OCI-LY1 (cell line): ENCODE data around the gene MET.

Experiments used
- H2AFZ ChIP-seq: fragments of 200-600 bp; sonication (generic), shearing (Covaris generic); 2 replicates; pipeline ENCODE4 v1.6.0; 2014; ENCODE audit warnings: antibody characterized with exemption, mild to moderate bottlenecking, low read length
- H3F3A ChIP-seq: fragments of 200-600 bp; sonication (generic), shearing (Covaris generic); 2 replicates; pipeline ENCODE4 v1.6.0; 2014; ENCODE audit warnings: mild to moderate bottlenecking, antibody characterized with exemption, low read length, moderate library complexity; ENCODE audit not compliant: insufficient read depth
- H3K27ac ChIP-seq: fragments of 200-600 bp; sonication (generic); 2 replicates; pipeline ENCODE4 v1.5.1; 2014; ENCODE audit warnings: low read length, mixed run types, mild to moderate bottlenecking, low read depth; ENCODE audit not compliant: poor library complexity, severe bottlenecking
- H3K27me3 ChIP-seq: fragments of 200-600 bp; sonication (generic); 2 replicates; pipeline ENCODE4 v1.6.0; 2014; ENCODE audit warnings: antibody characterized with exemption, mild to moderate bottlenecking, low read length, moderate library complexity; ENCODE audit not compliant: insufficient read depth
- H3K36me3 ChIP-seq: fragments of 200-600 bp; sonication (generic); 2 replicates; pipeline ENCODE4 v1.6.1; 2014; ENCODE audit warnings: mild to moderate bottlenecking, antibody characterized with exemption, low read length, moderate library complexity, mixed read lengths; ENCODE audit not compliant: insufficient read depth
- H3K4me1 ChIP-seq: fragments of 200-600 bp; sonication (generic); 2 replicates; pipeline ENCODE4 v1.5.1; 2014; ENCODE audit warnings: mild to moderate bottlenecking, low read length, moderate library complexity; ENCODE audit not compliant: insufficient read depth, severe bottlenecking
- H3K4me2 ChIP-seq: fragments of 200-600 bp; sonication (generic), shearing (Covaris generic); 2 replicates; pipeline ENCODE4 v1.6.1; 2014; ENCODE audit warnings: low read length
- H3K4me3 ChIP-seq: fragments of 200-600 bp; sonication (generic); 2 replicates; pipeline ENCODE4 v1.5.1; 2014; ENCODE audit warnings: low read length, low read depth, mild to moderate bottlenecking, mixed read lengths; ENCODE audit not compliant: poor library complexity, severe bottlenecking
- H3K79me2 ChIP-seq: fragments of 200-600 bp; shearing (Covaris generic); 2 replicates; pipeline ENCODE4 v1.6.1; 2016; ENCODE audit warnings: mixed run types, low read length, mixed read lengths; ENCODE audit not compliant: insufficient read depth
- H3K9ac ChIP-seq: fragments of 200-600 bp; sonication (generic), shearing (Covaris generic); 2 replicates; pipeline ENCODE4 v1.6.1; 2014; ENCODE audit warnings: mild to moderate bottlenecking, low read length, mixed read lengths
- H3K9me2 ChIP-seq: fragments of 200-600 bp; sonication (generic), shearing (Covaris generic); 2 replicates; pipeline ENCODE4 v1.6.1; 2014; ENCODE audit warnings: low read depth, mild to moderate bottlenecking, low read length, mixed read lengths
- H3K9me3 ChIP-seq: fragments of 200-600 bp; shearing (Covaris generic); 2 replicates; pipeline ENCODE4 v1.6.1; 2014; ENCODE audit warnings: low read length, mixed read lengths
- H4K20me1 ChIP-seq: fragments of 200-600 bp; sonication (generic), shearing (Covaris generic); 2 replicates; pipeline ENCODE4 v1.6.0; 2016; ENCODE audit warnings: mild to moderate bottlenecking, low read length; ENCODE audit not compliant: insufficient read depth
- CTCF ChIP-seq: fragments of 200-600 bp; sonication (generic), shearing (Covaris generic); IDR thresholded peaks from 2 replicates; pipeline ENCODE4 v1.5.1; 2017; ENCODE audit warnings: mild to moderate bottlenecking, antibody characterized with exemption, low read length, moderate library complexity, mixed read lengths
- EZH2 ChIP-seq: fragments of 200-600 bp; sonication (generic), shearing (Covaris generic); IDR thresholded peaks from 2 replicates; pipeline ENCODE4 v1.8.0; 2017; ENCODE audit warnings: borderline replicate concordance, mixed run types, mild to moderate bottlenecking, antibody characterized with exemption, low read length, moderate library complexity, mixed read lengths

Gene MET

DNA sequence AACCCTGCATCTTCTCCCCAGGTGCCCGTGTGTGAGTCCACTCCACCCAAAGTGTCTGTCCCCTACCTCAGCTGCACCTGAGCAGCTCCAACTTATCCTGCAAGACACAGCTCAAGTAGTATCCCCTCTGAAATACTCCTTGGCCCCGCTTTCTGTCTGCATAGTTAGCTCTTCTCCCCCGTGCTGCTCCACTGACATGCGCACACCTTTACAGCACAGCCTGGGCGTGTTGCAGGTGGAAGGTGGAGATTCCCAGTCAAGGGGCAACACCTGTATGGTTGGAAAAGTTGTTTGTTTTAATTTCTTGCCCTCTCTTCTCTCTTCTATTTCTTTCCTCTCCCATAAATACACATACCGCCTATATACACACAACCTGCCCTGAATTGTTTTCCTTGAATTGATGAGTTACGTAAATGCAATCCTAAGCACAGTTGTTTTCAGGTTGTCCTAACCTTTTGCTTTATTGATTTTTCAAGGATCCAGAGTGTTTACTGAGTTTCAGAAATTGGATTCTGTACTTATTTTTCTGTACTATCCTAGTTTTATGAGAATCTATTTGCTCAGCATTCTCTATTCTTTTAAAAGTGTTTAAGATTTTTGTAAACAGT lies 14.9 kb downstream of the MET start:
- no peaks in the 10 kb centered on the region for H3K9me2 ChIP-seq
- H3K4me2 ChIP-seq = no peak overlapping the region
- no peaks in the 10 kb centered on the region; the same call in 1 of the 2 replicates for H4K20me1 ChIP-seq
- no peak overlapping the region for H3K27ac ChIP-seq
- H3K79me2 ChIP-seq = no peaks in the 10 kb centered on the region
- no peak overlapping the region for H3K9ac ChIP-seq
- no peak overlapping the region for H2AFZ ChIP-seq
- H3K36me3 ChIP-seq = no peaks in the 10 kb centered on the region
- no peaks in the 10 kb centered on the region for H3K9me3 ChIP-seq
- peaks cover 8% of the 10 kb centered on the region for H3K4me1 ChIP-seq
- H3K4me3 ChIP-seq = no peak overlapping the region
- H3F3A ChIP-seq = no peaks in the 10 kb centered on the region
- TF ChIP-seq EZH2 (no peak), CTCF (no peak)
- H3K27me3 ChIP-seq = no peaks in the 10 kb centered on the region

- H3K4me1 ChIP-seq = peaks cover 8% of the 10 kb centered on the region
- H3F3A ChIP-seq = no peaks in the 10 kb centered on the region
- no peaks in the 10 kb centered on the region for H3K27me3 ChIP-seq
- no peaks in the 10 kb centered on the region for H3K36me3 ChIP-seq
- no peak overlapping the region for H3K27ac ChIP-seq
- no peaks in the 10 kb centered on the region for H3K79me2 ChIP-seq
- H3K9me3 ChIP-seq = no peaks in the 10 kb centered on the region
- no peak for TF ChIP-seq EZH2
- no peak for TF ChIP-seq CTCF
- no peak overlapping the region for H3K4me2 ChIP-seq
- no peaks in the 10 kb centered on the region for H3K9me2 ChIP-seq
- no peak overlapping the region for H3K9ac ChIP-seq
- H3K4me3 ChIP-seq = no peak overlapping the region
- no peak overlapping the region for H2AFZ ChIP-seq
- no peaks in the 10 kb centered on the region for H4K20me1 ChIP-seq
Observed at GRCh38 chr7:116687801-116688201, 15.8 kb downstream of the MET start.

DNA sequence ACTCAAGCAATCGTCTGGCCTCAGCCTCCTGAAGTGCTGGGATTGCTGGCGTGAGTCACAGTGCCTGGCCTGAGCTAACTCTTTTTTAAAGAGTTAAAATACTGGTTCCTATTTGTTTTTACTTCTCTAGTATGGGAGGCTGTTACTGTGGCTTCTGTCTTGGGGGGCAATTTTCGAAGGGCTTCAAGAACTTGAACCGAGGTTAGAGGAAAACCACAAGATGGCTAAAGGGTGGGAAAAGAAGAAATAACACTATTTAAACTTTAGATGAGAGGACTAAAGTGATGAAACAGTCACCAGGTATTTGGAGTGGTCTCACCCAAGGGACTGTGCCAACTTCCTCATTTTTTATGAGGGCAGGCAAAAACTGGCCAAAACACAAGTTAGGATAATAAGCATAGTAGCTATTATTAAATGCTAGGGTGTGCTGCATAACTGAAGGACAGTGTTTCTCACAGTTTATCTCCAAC lies 17.8 kb downstream of the MET start:
- H3K4me2 ChIP-seq = no peak overlapping the region
- no peaks in the 10 kb centered on the region for H3K9me2 ChIP-seq
- H3F3A ChIP-seq = no peaks in the 10 kb centered on the region
- H2AFZ ChIP-seq = no peak overlapping the region
- TF ChIP-seq CTCF (no peak), EZH2 (no peak)
- no peaks in the 10 kb centered on the region for H4K20me1 ChIP-seq
- H3K4me3 ChIP-seq = no peak overlapping the region
- no peaks in the 10 kb centered on the region for H3K36me3 ChIP-seq
- H3K4me1 ChIP-seq = no peaks in the 10 kb centered on the region
- no peak overlapping the region for H3K9ac ChIP-seq
- H3K27ac ChIP-seq = no peak overlapping the region
- no peaks in the 10 kb centered on the region for H3K9me3 ChIP-seq
- no peaks in the 10 kb centered on the region for H3K79me2 ChIP-seq
- no peaks in the 10 kb centered on the region for H3K27me3 ChIP-seq
